Superior temporal gyrus (tissue), 1 donor: ENCODE results near the gene CIAO1.
"Not testable (repeated sequence)": the region's sequence is repeated elsewhere in the genome, so short reads cannot be mapped to it uniquely, and the experiment has no call there.

Source experiments
- DNase-seq: peaks from one replicate; pipeline ENCODE4 v3.0.0-alpha.2; 2016; ENCODE audit errors: extremely low spot score

The CIAO1 gene

DNA sequence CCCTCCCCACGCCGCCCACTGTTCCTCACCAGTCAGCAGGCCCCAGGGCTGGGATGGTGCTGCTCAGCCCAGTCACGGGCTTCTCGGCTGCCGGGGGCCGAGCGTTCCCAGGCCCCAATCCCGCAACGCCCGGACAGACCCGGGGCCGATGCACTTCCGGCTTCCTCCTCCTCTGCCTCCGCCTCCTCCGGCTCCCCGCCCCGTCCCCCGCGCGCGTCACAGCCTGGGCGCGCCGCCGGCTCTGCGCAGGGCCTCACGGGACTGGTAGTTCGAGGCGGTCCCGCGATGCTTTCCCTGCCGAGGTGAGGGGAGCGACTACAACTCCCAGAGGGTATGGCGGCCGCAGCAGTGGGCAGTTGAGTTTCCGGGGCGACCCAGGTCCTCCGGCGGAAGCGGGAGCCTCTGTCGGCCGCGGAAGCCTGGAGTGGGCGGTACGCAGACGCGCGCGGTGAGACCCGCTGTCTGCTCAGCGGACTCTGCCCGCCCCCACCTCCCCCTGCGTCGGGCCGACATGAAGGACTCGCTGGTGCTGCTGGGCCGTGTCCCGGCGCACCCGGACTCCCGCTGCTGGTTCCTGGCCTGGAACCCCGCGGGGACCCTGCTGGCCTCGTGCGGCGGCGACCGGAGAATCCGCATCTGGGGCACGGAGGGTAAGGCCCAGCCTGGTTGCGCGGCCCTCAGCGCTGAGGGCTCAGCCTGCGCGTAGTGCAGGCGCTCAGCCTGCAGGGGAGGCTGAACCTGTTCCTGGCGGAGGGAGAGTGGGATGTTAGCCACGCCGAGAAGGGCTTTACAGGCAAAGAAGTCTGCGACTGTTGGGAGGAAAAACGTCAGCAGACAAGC, at the start of gene CIAO1, which contains the start of gene TMEM127:
TSS of gene CIAO1 (plus strand) at position 386 of the 840 bp plus-strand sequence. CDS start at position 512, 126 bp downstream.
TSS of gene TMEM127 (minus strand) at position 158 of the 840 bp plus-strand sequence. CDS start 616 bp downstream, outside the sequence.
- peak; percentile 97 for DNase-seq

DNA sequence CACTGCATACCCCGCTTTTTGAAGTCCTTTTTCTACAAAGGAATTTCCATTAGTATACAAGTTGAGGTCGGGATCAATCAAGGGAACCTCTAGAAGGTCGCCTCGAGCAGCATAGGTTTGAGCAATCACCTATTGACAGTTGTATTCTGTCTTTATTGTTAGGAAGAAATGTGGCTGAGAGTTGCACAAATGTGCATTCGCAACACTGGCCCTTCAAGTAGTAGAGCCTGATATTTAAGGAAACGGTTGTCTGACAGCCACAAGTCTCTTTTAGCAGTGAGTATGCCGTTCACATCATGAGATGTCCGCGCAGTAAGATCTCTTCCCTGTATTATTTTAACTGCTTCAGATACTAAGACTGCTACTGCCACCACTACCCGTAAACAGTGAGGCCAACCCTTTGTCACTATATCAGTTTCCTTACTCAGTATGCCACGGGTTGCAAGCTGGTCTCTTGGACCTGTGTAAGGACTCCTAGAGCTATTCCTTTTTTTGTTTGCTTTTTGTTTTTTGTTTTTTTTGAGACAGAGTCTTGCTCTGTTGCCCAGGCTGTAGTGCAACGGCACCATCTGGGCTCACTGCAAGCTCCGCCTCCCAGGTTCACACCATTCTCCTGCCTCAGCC, 47.4 kb upstream of the CIAO1 start:
- DNase-seq, result no peak

DNA sequence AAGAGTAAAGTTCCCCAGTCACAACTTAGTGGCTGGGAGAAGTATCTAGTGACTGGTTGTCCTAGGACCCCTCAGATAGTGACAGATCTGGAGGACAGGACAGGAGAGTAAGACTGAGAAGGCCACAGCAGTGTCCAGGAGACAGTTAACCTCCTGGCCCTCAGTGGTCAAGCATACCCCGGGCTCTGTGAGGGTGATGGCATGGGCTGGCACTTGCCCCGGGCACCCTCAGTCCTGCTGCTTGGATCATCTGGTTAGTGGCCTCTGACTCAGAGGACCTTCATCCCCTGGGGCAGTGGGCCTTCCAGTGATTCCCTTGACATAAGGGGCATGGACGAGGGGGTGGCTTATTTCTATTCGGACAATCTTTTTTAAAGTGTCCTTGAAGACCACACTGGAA, 46.1 kb upstream of the CIAO1 start:
- DNase-seq, result not testable (repeated sequence)

DNA sequence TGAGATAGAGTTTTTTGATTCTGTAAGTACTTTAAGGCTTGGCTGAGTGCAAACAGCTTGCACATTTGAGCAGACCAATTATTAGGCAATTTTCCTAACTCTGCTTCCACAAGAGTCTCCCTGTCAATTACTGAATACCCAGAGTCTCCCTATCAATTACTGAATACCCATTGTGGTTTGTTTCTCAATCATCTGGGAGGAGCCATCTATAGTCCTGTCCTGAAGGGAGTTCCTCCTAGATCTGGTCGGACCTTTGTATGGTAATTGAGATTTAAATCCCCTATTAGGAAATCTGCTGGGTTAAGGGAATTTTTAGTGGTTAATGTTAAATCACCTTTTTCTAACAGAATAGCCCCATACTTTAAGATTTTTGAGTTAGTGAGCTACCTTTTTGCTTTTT, 44.9 kb upstream of the CIAO1 start:
- DNase-seq, result not testable (repeated sequence)

DNA sequence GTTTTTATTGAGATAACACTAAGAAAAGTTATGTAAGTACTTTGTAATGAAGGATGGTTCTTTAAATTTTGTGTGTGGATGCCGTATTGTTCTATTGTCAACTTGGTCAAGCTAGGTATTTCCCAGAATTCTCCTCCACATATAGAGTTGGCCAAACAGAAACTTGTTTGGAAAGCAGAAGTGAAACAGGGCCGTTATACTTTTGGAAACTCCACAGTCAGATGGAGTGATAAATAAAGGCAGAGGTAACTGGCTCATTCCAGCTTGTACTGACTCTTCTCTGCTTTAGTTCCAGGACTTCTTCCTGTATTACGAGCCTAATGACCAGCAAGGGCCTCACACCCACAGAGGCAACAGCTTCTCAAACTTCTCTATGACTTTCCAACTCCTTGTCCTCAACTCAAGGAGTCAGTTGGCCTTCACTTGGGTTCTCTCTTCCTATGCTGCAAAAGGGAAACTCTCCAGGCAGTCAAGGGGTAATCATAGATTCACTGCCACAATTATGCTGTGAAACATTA, 41.0 kb upstream of the CIAO1 start:
- DNase-seq, result peak; percentile 14

DNA sequence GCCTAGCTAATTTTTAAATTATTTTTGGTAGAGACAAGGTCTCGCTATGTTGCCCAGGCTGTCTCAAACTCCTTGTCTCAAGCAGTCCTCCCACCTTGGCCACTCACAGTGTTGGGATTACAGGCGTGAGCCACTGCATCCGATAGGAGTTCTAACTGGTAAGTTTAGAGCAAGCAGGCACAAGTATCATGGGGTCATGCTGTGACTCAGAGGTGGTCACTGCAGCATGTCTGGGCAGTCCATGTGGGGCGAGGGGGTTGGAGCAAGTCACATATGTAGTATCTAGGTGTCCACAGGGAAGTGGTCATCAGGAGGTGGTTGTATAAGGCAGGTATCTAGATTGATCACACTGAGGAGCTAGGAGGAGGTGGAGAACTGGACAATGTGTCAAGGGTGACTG, 34.7 kb upstream of the CIAO1 start:
- DNase-seq, result no peak

DNA sequence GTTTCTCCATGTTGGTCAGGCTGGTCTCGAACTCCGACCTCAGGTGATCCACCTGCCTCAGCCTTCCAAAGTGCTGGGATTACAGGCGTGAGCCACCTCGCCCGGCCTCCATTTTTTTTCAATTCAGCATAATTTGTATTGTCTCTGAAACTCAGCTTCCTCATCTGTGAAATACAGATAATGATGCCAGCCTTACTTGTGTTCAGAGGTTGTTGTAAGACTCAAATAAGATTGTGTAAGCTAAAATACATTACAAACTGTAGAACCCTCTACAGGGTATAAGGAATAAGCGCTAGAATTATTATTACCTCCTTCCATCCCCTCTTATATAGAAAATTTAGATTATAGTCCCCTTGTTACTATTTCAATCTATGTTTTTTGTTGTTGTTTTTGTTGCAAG, 32.6 kb upstream of the CIAO1 start:
- no peak for DNase-seq

DNA sequence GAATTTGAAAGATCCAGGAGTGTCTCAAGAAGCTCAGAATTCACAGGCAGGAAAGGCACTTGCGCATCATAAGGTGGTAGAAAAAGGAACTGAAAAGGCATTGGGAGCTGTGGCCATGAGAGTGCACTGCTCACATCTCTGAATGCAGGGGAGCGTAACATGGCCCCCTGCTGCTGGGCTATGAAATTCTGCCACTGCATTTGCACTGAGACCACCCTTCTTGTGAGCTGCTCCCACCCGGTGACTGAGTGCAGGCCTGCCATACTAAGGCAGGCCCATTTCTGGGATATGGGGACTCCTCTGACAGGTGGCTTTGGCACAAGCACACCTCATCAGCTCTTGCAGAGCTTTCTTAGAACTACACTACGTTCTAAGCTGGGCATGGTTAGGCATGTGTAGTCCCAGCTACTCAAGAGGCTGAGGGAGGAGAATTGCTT, 32.1 kb upstream of the CIAO1 start:
- DNase-seq, result no peak

DNA sequence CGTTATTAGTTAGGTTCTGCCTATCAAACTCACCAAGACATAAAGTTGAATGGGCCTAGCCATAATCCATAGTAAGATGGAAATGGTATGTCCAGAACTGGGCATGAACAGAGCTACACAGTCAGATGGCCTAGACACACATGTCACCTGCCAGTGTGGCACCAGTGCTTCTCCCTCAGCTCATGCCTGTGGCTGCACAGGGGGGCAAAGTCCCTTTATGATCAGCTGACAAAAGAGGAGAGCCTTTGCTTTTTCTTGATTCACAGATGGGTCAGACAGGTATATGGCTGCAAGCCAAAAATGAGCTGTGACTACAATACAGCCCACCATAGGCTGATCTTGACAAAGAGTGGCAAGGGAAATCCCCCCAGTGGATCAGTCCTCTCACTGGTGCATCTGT, 29.1 kb upstream of the CIAO1 start:
- DNase-seq, result no peak

DNA sequence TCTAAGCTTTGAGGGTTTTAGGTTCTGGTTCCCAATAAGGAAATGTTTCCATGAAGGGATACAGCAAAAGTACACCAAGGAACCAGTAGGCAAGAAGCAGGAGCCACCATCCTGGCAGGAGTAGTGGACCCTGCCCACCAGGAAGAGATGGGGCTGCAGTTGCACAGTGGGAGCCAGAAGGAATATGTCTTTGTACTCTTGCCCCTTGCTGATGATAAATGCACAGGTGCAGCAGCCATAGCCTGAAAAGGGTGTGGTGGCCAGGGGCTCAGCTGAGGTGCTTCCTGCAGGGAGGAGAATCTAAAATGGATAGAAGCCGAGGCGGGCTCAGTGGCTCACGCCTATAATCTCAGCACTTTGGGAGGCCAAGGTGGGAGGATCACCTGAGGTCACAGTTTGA, 27.8 kb upstream of the CIAO1 start:
- DNase-seq, result no peak

DNA sequence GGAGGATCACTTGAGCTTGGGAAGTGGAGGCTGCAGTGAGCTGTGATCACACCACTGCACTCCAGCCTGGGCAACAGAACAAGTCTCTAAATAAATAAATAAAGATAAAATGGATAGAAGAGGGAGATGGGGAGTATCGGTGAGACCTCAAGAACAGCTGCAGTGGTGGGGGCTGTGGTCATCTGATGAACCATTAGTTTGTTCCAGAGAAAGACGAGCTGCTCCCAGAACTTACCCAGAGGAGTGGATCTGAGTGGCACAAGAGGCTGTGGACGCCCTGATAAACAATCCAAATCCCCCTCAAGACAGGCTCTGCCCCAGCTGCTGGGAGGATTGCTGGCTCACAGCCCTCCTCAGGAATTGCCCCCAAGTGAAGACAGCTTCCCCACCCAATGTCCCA, 26.9 kb upstream of the CIAO1 start:
- no peak for DNase-seq

DNA sequence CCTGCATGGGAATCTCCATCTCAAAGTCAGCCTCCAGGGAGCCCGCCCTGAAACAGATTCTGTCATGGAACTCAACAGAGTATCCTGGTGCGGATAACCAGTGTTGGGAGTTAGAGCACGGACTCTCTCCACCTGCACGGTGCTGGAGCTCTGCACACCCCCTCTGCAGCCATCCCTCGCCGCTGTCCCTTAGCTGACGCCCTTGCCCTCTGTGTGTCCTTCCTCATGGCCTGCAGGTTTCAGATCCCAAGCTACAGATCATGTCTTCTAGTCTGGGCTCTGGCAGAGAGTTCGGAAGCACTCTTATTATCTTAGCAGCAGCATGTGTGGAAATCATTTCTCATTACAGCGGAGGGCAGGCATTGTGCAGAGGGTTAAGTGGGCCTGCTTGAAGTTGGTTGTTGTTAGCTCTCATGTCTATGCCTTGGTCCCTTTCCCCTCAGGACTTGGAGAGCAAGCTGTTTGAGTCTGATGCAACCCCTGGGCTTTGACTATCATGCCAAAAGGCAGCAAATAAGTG, 26.2 kb upstream of the CIAO1 start:
- no peak for DNase-seq

DNA sequence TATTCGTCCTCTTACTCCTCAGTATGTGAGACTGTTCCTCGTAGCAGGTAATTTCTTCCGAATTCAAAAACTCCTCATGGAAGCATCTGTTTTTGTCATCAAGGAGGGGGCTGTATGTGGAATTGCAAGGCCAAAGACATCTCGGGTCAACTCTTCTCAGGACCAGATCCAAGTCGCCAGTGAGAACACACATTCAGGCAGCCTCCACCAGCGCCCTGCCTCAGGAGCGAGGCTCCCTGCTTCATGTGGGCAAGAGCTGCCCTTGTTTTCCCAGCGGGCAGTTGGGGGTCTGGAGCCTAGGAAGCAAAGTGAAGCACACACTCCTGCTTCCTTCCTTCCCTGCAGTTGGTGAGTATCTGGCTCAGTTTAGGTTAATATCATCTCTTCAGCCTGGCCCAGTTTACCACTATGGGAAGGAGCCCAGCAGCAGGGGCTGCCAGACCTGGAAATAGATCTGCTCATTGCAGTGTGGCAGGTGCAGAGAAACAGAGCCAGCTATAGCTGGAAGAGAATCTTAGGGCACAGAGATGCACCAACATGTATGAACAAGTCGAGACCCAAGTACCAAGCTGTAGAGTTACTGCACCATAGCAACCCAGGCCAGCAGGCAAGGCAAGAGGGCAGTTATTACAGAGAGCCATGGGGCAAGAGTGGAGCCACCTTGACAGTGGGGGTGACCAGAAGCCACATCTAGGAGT, 25.5 kb upstream of the CIAO1 start:
- no peak for DNase-seq

DNA sequence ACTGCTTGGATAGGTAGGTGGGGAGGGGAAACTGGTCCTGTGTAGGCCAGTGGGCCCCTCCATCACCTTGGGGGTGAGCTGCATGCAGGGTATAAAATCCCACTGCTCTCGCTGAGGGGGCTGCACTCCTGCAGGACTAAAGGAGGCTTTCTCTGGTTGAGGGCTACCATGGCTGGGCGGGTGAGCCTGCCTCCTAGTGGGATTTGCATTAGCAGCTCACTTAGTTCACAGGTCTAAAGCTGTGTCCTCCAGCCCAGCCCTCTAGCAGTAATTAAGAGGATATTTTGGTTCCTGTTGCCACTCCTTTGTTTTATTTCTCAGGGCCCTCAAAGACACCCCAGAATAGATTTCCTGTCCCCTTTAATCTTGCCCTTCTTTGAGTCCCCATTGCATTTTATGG, 24.8 kb upstream of the CIAO1 start:
- no peak for DNase-seq

DNA sequence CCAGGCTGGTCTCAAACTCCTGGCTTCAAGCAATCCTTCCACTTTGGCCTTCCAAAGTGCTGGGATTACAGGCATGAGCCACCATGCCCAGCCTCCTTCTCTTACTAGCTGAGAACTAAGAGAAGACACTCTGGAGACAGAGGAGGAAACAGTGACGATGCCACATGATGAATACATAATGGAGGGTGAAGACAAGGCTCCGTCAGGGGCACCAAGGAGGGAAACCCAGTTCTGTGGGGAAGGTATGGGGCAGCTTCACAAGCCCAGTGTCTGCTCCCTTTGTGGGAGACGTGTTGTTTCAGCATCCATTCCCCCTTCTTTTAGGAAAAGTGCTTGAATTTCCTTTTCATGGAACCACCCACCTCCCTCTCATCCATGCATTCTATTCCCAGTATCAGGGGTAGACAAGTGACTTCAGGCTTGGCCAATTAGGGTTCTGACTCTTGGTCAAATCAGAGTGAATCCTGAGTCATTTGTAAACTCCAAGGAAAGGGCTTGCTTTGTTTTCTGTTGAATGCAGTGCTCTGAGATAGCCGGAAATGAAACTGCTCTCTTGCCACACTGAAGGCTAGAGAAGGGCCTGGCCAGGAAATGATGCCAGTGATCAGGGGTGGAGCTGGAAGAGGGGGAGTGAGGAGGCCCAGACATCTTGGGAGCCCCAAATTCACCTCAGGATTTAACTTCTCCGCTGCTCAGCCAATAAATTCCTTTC, 24.0 kb upstream of the CIAO1 start:
- DNase-seq, result peak; percentile 59

DNA sequence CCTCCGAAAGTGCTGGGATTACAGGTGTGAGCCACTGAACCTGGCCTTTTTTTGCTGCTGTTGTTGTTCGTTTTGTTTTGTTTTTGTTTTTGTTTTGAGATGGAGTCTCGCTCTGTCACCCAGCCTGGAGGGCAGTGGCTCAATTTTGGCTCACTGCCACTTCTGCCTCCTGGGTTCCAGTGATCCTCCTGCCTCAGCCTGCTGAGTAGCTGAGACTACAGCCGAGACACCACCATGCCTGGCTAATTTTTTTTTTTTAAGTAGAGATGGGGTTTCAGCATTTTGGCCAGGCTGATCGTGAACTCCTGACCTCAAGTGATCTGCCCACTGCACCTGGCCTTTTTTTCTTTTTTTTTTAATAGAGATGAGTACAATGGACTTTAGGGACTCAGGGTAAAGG, 22.2 kb upstream of the CIAO1 start:
- DNase-seq, result no peak

DNA sequence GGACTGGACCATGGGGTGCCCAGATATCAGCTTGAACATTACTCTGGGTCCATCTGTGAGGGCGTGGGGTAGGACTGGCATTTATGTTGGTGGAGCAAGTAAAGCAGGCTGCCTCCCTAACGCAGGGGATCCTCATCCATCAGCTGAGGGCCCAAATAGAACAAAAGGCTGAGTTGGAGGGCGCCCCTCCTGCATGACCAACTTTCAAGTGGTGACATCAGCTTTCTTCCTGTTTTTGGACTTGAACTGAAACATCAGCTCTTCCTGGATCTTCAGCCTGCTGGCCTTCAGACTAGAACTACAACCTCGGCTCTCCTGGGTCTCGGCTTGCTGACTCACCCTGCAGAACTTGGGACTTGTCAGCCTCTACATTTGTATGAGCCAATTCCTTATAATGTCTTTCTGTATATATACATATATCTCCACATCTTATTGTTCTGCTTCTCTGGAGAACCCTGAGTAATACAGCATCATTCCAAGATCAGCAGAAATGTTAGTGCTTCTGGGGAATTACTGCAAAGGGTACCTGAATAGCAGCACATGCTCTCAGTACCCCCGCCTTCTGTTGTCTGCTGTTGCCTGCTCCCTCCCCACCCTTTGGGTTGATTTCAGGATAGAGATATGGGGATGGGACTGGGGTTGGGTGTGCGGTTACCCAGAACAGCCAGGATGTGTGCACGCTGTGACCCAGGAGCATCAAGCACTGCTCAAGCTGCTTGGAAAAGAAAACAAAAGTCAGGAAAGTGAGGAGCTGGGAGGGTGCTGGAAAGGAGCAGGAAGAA, 20.2 kb upstream of the CIAO1 start:
- DNase-seq, result no peak

DNA sequence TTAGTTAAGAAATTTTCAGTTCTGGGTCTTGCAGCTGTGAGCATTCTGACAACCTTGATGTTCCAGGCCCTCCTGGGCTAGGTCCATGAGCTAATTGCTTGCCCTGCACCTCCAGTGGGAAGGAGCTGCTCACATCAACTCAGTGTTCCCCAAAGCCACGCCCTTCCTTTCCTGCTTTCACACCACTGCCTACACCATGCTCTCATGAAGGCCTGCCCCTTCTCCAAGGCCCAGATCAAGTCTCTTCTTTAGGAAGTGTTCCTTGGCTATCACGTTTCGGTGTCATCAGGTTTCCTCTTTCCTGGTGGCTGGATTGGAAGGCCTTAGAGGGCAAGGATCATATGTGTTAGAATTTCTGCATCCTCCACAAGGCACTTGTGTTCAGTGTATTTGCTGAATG, 19.0 kb upstream of the CIAO1 start:
- DNase-seq, result no peak

DNA sequence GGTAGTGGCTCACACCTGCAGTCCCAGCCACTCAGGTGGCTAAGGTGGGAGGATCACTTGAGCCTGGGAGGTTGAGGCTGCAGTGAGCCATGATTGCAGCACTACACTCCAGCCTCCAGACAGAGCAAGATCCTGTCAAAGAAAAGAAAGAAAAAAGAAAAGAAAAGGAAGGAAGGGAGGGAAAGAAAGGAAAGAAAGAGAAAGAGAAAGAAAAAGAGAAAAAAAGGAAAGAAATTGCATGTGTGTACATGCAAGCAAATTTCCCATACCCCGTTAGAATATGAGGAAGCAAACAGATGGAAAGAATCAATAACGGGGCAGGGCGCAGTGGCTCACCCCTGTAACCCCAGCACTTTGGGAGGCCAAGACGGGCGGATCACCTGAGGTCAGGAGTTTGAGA, 18.1 kb upstream of the CIAO1 start:
- DNase-seq, result no peak

DNA sequence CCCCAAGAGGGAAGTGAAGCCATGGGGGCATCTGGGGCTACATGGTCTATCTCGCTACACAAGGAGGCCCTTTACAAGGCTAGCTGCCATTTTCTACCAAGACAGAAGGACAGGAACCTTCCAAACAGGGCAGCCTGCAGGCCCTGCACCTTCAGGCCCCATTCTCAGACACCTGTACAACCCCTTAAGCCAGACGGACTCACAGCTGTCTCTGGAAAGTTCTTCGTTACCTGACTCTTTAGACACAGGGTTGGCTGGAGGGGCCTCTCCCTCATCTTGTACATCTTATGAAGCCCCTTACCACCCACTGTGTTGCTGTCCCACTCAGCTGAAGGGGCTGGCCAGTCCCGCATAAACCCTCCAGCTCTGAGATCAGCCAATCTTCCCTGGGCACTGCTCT, 17.4 kb upstream of the CIAO1 start:
- no peak for DNase-seq

DNA sequence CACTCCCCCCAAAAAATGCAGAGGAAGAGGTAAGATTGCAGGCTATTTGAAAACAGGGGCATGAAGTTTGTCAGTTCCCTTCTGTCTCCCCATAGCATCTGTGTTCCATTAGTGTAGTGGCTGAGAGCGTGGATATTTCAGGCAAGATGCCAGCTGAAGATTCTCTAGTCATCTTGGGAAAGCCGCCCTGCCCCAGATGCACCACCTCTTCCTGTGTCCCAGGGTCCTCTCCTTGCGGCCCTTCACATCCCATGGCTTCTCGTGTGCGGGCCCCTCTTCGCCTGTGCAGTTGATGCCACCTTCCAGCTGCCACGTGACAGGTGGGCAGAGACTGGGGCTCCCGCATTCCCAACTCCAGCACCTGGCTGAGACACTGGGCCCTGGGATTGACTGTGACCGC, 16.4 kb upstream of the CIAO1 start:
- DNase-seq, result no peak
